Renal cortex interstitium (tissue), 11 donors: Measurements from ENCODE around the gene GPHN. TPM values are rescaled to one million over a fixed set of nuclear protein-coding genes. Genes with fewer than 3 reads are reported as not detected.
"Not testable (repeated sequence)": the region's sequence is repeated elsewhere in the genome, so short reads cannot be mapped to it uniquely, and the experiment has no call there.

ENCODE experiments used
- DNase-seq, 11 donors: peaks; one replicate each; pipeline ENCODE4 v3.0.0-alpha.2; 2013; ENCODE audit warnings: low read depth in 9 of 11, low spot score in 4 of 11; ENCODE audit errors: extremely low read depth in 1 of 11
- polyA plus RNA-seq, 3 donors: library from polyadenylated mRNA; unstranded; fragments of 120-200 nt; gene quantifications; one replicate each; pipeline ENCODE4 v1.2.1, GENCODE V29; 2013; ENCODE audit not compliant: insufficient read length in 3 of 3

GPHN gene
- polyA plus RNA-seq, 3 donors = 66.0 to 77.8 (median 70.6) TPM

DNA sequence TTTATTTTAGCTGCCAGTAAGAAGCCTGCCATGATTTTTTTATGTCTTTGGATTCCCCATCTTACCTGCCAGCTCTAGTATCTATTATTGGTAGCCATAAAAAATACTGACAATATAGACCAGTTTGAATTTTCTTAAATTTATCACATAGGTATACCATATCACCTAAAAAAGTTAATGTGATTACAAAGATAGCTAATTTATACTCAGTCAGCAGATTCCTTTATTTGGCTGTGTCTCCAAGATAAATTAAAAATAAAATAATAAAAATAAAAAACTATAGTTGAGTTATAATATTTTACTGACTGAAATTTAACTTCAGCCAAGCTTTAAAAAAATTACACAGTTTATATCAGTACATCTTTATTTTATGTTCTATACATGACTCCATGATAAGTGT is 128.3 kb downstream of the GPHN start:
- no peak for DNase-seq

- no peak for DNase-seq
These were observed 130.7 kb downstream of the GPHN start for GRCh38 chr14:66638689-66639088.

GRCh38 chr14:66641861-66642635 is 134.1 kb downstream of the GPHN start:
- no peak for DNase-seq

- no peak for DNase-seq
These were observed 135.4 kb downstream of the GPHN start for GRCh38 chr14:66643344-66643743.

- DNase-seq = no peak
These were observed 137.8 kb downstream of the GPHN start for GRCh38 chr14:66645716-66646115.

GRCh38 chr14:66649498-66649897 is 141.6 kb downstream of the GPHN start:
- DNase-seq = no peak

- no peak for DNase-seq
These were observed 142.6 kb downstream of the GPHN start for GRCh38 chr14:66650491-66650911.

DNA sequence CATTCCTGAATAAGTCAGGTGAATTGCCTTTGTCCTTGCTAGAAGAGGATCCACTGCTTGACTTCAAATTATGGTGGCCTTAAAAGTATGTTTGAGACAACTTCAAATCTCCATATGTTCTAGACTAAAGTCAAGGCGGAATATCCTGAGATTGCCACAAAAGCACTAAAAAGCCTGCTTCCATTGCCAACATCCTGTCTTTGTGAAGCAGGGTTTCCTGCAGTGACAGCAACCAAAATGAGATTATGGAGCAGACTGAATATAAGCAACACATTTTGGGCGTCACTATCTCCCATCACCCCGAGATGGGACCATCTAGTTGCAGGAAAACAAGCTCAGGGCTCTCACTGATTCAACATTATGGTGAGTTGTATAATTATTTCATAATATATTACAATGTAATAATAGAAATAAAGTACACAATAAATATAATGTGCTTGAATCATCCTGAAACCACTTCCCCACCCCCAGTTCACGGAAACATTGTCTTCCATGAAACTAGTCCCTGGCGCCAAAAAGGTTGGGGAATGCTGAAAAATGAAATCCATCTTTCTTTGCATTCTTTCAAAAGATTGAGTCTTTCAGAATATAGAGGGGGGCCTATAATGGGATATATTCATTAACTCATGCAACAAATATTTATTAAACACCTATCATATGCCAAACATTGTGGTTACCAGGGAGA is 143.7 kb downstream of the GPHN start:
- DNase-seq = no peak

DNA sequence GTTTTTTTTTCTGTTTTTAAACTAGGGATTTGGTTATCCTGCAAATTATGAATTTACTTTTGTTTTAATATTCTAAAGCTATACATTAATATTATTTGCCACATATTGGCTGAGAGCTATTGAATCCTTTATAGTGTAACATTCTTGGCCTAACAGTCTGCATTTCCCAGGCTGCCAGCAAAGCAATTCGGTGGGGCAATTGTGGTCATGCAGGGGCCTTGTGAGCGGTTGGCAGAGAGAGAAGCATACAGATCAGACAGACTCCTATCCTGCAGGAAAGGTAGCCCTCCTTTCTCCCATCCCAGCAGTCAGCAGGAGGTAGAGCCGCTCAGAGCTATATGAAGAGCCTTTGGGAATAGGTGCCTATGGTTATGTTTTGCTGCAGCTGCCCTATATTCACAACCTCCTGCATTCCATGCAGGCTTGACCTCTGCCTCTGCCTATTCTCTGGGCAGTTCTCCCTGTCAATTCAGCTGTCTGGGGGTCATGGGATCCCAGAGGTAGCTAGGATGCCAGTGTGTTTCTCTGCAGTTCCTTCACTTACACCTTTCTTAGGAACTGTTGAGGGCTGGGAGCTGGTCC is 144.7 kb downstream of the GPHN start:
- DNase-seq = no peak

DNA sequence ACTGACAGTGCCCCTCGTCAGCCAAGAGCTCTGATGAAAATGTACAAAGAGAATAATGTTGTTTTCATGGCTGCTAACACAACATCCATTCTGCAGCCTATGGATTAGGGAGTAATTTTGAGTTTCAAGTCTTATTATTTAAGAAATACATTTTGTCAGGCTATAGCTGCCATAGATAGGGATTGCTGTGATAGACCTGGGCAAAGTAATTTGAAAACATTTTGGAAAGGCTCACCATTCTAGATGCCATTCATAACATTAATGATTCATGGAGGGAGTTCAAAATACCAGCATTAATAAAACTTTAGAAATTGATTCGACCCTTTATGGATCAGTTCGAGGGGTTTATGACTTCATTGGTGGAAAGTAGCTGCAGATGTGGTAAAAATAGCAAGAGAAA is 149.8 kb downstream of the GPHN start:
- no peak for DNase-seq

- DNase-seq = no peak
These were observed 154.4 kb downstream of the GPHN start for GRCh38 chr14:66662374-66662773.

- DNase-seq = no peak
These were observed 169.8 kb downstream of the GPHN start for GRCh38 chr14:66677780-66678179.

DNA sequence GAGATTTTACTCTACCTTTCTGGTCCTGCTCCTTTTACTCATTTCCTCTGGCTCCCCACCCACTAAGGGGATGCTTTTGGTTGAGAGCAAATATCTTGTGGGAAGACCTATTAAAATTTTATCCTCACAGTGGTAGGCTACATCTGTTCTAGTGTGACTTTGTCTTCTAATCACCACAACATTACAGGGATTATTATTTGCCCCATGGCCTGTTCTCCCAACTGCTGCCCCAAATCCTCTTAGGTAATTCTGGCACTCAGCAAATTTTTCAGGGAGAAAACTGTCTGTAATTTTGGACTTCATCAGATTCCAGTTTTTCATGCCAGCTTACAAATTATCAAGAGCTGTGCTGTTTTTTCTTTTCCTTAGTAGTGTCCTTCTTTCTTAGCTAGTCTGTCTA is 172.3 kb downstream of the GPHN start:
- DNase-seq = no peak

DNA sequence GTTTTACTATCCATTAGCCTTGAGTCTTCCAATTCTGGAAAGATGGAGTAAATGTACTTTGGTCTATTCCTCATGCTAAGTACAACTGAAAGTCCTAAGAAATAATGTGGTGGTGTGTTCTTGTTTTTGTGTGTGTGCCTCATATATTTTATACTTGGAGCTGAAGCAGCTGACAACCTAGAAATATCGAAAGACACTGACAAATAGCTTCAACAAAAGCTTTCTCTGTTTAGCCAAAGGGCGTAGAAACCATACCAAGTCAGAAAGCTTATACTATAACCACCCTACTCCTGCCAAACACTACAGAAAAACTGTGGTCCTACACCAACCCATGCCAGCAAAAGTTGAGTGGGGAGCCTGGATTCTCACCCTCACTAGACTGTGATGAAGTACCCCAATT is 188.4 kb downstream of the GPHN start:
- no peak for DNase-seq

- no peak for DNase-seq
These were observed 190.6 kb downstream of the GPHN start for GRCh38 chr14:66698503-66698902.

DNA sequence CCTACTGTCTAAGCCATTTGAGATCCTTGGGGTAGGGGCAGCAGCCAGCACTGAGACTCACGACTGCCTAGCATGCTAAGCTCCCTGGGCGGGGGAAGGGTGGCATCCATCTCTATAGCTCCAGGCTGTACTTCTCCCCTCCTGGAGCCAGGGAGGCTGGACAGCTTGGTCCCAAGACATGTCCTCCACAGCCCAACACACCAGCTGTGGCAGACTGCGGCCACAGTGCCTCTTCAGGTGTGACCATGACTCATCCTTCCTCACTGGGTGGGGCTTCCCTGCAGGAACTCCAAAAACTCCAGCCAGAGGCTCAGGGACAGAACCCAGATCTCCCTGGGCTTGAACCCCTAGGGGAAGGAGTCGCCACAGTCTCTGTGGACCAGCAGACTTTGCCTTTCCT is 193.9 kb downstream of the GPHN start:
- DNase-seq = no peak

DNA sequence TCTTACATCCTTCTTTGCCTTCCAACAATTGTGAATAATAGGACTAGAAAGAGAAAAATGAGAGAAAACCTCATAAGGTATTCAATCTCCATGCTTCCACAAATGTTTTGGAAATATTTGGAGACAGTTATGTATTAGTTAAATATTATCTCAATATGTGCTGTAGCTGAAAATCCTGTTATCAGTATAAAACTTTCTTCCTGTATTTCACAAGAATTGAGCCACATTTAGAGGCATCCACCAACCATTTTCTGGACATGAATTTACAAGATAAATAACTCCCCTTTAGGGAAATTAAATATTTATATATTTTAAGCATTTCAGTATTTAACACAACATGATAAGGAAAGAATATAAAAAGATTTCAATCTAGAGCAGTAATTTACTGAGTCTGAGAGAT is 200.3 kb downstream of the GPHN start:
- no peak for DNase-seq

GRCh38 chr14:66709291-66709690 is 201.3 kb downstream of the GPHN start:
- DNase-seq = no peak

GRCh38 chr14:66714291-66714690 is 206.3 kb downstream of the GPHN start:
- not testable (repeated sequence) for DNase-seq

- DNase-seq = not testable (repeated sequence)
These were observed 207.4 kb downstream of the GPHN start for GRCh38 chr14:66715313-66715712.
